Smooth muscle cell of the brain vasculature (primary cell): ENCODE measurements around the gene USP47.

Source experiments
- DNase-seq: peaks from one replicate; pipeline ENCODE4 v3.0.0-alpha.2; 2012; ENCODE audit warnings: low read depth, low spot score

The USP47 gene

GRCh38 chr11:11866203-11866602 lies 24.4 kb downstream of the USP47 start:
- no peak for DNase-seq

- no peak for DNase-seq
Measured at GRCh38 chr11:11867720-11868119, 25.9 kb downstream of the USP47 start.

GRCh38 chr11:11871991-11872401 lies 30.2 kb downstream of the USP47 start:
- no peak for DNase-seq

GRCh38 chr11:11876458-11876857 lies 34.7 kb downstream of the USP47 start:
- DNase-seq, result no peak

- DNase-seq, result no peak
Measured at GRCh38 chr11:11880179-11880578, 38.4 kb downstream of the USP47 start.

GRCh38 chr11:11882539-11882938 lies 40.8 kb downstream of the USP47 start:
- DNase-seq, result no peak

GRCh38 chr11:11884351-11884750 lies 42.6 kb downstream of the USP47 start:
- DNase-seq, result no peak

- DNase-seq, result no peak
Measured at GRCh38 chr11:11884774-11885481, 43.2 kb downstream of the USP47 start.

- no peak for DNase-seq
Measured at GRCh38 chr11:11894486-11894885, 52.7 kb downstream of the USP47 start.

- DNase-seq, result no peak
Measured at GRCh38 chr11:11895672-11896071, 53.9 kb downstream of the USP47 start.

- DNase-seq, result no peak
Measured at GRCh38 chr11:11898648-11899047, 56.9 kb downstream of the USP47 start.

- DNase-seq, result no peak
Measured at GRCh38 chr11:11899401-11899800, 57.6 kb downstream of the USP47 start.

GRCh38 chr11:11901929-11902328 lies 60.2 kb downstream of the USP47 start:
- DNase-seq, result no peak

- no peak for DNase-seq
Measured at GRCh38 chr11:11909727-11910126, 68.0 kb downstream of the USP47 start.

- DNase-seq, result no peak
Measured at GRCh38 chr11:11910541-11910940, 68.8 kb downstream of the USP47 start.

GRCh38 chr11:11913395-11913794 lies 71.6 kb downstream of the USP47 start:
- DNase-seq, result no peak

- DNase-seq, result no peak
Measured at GRCh38 chr11:11915625-11916024, 73.9 kb downstream of the USP47 start.

GRCh38 chr11:11916981-11917399 lies 75.2 kb downstream of the USP47 start:
- DNase-seq, result peak; percentile 23

GRCh38 chr11:11923828-11924227 lies 82.1 kb downstream of the USP47 start:
- DNase-seq, result no peak

GRCh38 chr11:11929920-11930319 lies 88.1 kb downstream of the USP47 start:
- no peak for DNase-seq

- peak; percentile 35 for DNase-seq
Measured at GRCh38 chr11:11931461-11932055, 89.8 kb downstream of the USP47 start.

GRCh38 chr11:11935536-11935935 lies 93.8 kb downstream of the USP47 start:
- DNase-seq, result no peak

- DNase-seq, result no peak
Measured at GRCh38 chr11:11937433-11937832, 95.7 kb downstream of the USP47 start.

GRCh38 chr11:11937957-11938356 lies 96.2 kb downstream of the USP47 start:
- DNase-seq, result no peak
